IPS-18a (cell line): Measurements from ENCODE around the gene EPN2.

Source experiments
- H3K27ac ChIP-seq: one replicate; pipeline ENCODE4 v1.5.1; 2013; ENCODE audit warnings: low read length
- H3K27me3 ChIP-seq: one replicate; pipeline ENCODE4 v1.6.1; 2013; ENCODE audit warnings: mild to moderate bottlenecking, low read length; ENCODE audit not compliant: control insufficient read depth, insufficient read depth
- H3K36me3 ChIP-seq: one replicate; pipeline ENCODE4 v1.6.1; 2013; ENCODE audit warnings: low read depth, low read length; ENCODE audit not compliant: control insufficient read depth
- H3K4me1 ChIP-seq: one replicate; pipeline ENCODE4 v1.6.1; 2013; ENCODE audit warnings: low read depth, low read length; ENCODE audit not compliant: control insufficient read depth
- H3K4me3 ChIP-seq: one replicate; pipeline ENCODE4 v1.5.1; 2013; ENCODE audit warnings: low read length
- H3K9ac ChIP-seq: one replicate; pipeline ENCODE4 v1.6.1; 2013; ENCODE audit warnings: mild to moderate bottlenecking, low read length, moderate library complexity
- H3K9me3 ChIP-seq: one replicate; pipeline ENCODE4 v1.6.1; 2013; ENCODE audit warnings: low read depth, low read length; ENCODE audit not compliant: control insufficient read depth

Gene EPN2

DNA sequence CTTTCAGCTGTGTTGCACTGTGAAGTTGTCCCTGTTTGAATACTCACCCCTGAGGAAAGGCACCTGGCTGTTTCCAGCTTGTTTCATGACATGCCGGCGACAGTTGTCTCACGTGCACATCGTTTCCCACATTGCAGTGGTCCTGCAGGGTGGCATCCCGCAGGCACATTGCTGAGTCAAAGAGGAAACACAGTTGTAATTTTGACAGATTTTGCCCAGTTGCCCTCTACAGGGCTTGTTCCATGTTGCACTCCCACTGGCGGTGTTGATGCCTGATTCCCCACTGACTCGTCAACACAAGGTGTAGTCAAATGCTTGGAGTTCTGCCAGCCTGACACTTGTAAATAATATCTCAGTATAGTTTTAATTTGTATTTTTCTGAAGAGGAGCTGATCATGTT, 23.8 kb downstream of the EPN2 start:
- Histone ChIP-seq H3K27ac (no peak overlapping the region), H3K9ac (no peak overlapping the region), H3K27me3 (no peaks in the 10 kb centered on the region), H3K4me3 (no peak overlapping the region), H3K36me3 (no peaks in the 10 kb centered on the region), H3K9me3 (no peaks in the 10 kb centered on the region), H3K4me1 (no peaks in the 10 kb centered on the region)

DNA sequence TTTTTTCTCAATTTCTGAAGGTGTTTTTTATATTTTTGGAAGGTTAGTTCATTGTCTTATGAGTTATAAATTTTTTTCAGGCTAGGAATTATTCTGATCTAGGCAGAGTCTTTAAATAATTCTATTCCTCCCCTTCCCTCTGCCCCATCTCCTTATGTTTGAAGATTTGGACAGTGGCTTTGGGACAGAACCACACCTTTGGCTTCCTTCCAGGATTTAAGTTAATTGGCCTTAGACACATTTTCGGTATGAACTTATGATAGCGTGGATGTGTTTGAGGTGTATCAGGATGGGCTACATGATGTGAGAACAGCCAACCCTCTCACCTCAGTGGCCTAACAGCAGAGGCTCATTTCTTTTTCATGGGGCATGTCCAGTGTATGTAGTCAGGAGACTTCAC, 24.3 kb downstream of the EPN2 start:
- no peaks in the 10 kb centered on the region for H3K36me3 ChIP-seq
- no peak overlapping the region for H3K27ac ChIP-seq
- no peak overlapping the region for H3K9ac ChIP-seq

GRCh38 chr17:19262650-19263631, 25.8 kb downstream of the EPN2 start:
- no peak overlapping the region for H3K4me3 ChIP-seq
- no peak overlapping the region for H3K27ac ChIP-seq
- H3K9ac ChIP-seq = no peak overlapping the region
- no peaks in the 10 kb centered on the region for H3K4me1 ChIP-seq
- no peaks in the 10 kb centered on the region for H3K27me3 ChIP-seq
- no peaks in the 10 kb centered on the region for H3K9me3 ChIP-seq
- H3K36me3 ChIP-seq = no peaks in the 10 kb centered on the region

More for the DNA sequence above, 24.3 kb downstream of the EPN2 start:
- H3K4me3 ChIP-seq = no peak overlapping the region
- H3K9me3 ChIP-seq = no peaks in the 10 kb centered on the region
- H3K4me1 ChIP-seq = no peaks in the 10 kb centered on the region
- H3K27me3 ChIP-seq = no peaks in the 10 kb centered on the region

DNA sequence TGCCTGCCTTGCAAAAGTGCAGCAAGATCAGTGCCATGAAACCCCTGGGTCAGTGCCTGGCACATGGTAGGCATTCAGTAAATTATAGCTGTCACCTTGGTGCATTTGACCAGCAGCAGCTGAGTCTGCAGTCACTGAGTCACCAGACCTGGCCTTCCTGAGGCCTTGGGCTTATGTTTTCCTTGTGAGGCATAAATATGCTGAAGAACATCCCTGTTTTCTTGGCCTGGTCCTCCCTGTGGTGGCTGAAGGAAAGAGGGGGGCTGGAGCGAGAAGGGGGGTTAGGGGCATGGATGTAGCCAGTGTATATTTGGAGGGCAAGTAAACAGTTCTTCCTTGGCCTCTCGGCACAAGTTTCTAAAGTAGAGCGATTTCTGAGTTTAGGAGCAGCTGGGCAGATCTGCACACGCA, 26.5 kb downstream of the EPN2 start:
- Histone ChIP-seq H3K36me3 (no peaks in the 10 kb centered on the region), H3K9ac (no peak overlapping the region), H3K4me3 (no peak overlapping the region), H3K27me3 (no peaks in the 10 kb centered on the region), H3K9me3 (no peaks in the 10 kb centered on the region), H3K4me1 (no peaks in the 10 kb centered on the region), H3K27ac (no peak overlapping the region)

GRCh38 chr17:19264268-19264667, 27.1 kb downstream of the EPN2 start:
- no peaks in the 10 kb centered on the region for H3K4me1 ChIP-seq
- no peak overlapping the region for H3K4me3 ChIP-seq
- no peaks in the 10 kb centered on the region for H3K9me3 ChIP-seq
- no peak overlapping the region for H3K9ac ChIP-seq
- no peak overlapping the region for H3K27ac ChIP-seq
- H3K36me3 ChIP-seq = no peaks in the 10 kb centered on the region
- no peaks in the 10 kb centered on the region for H3K27me3 ChIP-seq

DNA sequence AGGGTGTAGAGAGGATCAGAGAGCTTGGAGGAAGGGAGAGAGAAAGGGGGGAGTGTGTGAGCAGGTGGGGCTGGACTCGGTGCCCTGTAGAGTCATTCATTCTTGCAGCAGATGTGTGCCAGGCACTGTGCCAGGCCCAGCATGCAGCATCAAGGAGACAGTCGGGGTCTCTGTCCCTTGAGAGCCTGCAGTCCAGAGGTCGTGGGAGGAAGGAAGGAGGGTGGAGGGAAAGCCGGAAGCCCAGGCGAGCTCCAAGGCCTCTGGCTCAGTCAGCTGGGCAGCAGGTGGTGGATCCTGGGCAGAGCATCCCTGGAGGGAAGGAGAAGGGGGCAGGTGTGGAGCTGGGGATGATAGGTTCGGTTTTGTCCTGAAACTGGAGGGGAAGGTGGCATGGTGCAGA, 27.5 kb downstream of the EPN2 start:
- Histone ChIP-seq H3K27ac (no peak overlapping the region), H3K9ac (no peak overlapping the region), H3K9me3 (no peaks in the 10 kb centered on the region), H3K4me3 (no peak overlapping the region), H3K4me1 (no peaks in the 10 kb centered on the region), H3K27me3 (no peaks in the 10 kb centered on the region), H3K36me3 (no peaks in the 10 kb centered on the region)

- H3K36me3 ChIP-seq = no peaks in the 10 kb centered on the region
Observed at GRCh38 chr17:19265755-19266154, 28.6 kb downstream of the EPN2 start.

DNA sequence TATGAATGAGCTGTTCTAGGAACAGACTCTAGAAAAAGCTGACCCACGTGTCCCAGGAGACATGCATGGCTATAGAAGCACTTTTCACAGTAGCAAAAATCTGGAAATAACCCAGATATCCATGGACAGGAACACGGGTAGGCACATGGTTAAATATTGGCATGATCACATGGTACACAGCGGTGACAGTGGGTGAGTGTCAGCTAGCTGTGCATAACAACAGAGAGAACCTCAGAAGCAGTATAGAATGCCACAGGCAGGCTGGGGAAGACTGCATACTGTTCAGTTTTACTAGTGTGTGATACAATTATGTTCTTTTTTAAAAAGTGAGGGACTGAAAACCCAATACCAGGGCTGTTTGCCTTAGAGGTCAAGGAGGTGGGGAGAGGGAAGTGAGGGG, 31.4 kb downstream of the EPN2 start:
- Histone ChIP-seq H3K36me3 (no peaks in the 10 kb centered on the region), H3K9ac (no peak overlapping the region), H3K4me3 (no peak overlapping the region), H3K9me3 (no peaks in the 10 kb centered on the region), H3K27me3 (no peaks in the 10 kb centered on the region), H3K4me1 (peaks cover 3% of the 10 kb centered on the region), H3K27ac (no peak overlapping the region)

More at GRCh38 chr17:19265755-19266154, 28.6 kb downstream of the EPN2 start:
- Histone ChIP-seq H3K27me3 (no peaks in the 10 kb centered on the region), H3K27ac (no peak overlapping the region), H3K4me3 (no peak overlapping the region), H3K9me3 (no peaks in the 10 kb centered on the region), H3K9ac (no peak overlapping the region), H3K4me1 (no peaks in the 10 kb centered on the region)

GRCh38 chr17:19269106-19269505, 31.9 kb downstream of the EPN2 start:
- no peaks in the 10 kb centered on the region for H3K27me3 ChIP-seq
- peaks cover 3% of the 10 kb centered on the region for H3K36me3 ChIP-seq
- H3K4me3 ChIP-seq = no peak overlapping the region
- H3K27ac ChIP-seq = no peak overlapping the region
- no peak overlapping the region for H3K9ac ChIP-seq
- H3K9me3 ChIP-seq = no peaks in the 10 kb centered on the region
- H3K4me1 ChIP-seq = peaks cover 3% of the 10 kb centered on the region

GRCh38 chr17:19269641-19270040, 32.5 kb downstream of the EPN2 start:
- Histone ChIP-seq H3K27ac (no peak overlapping the region), H3K27me3 (no peaks in the 10 kb centered on the region), H3K4me3 (no peak overlapping the region), H3K9ac (no peak overlapping the region), H3K9me3 (no peaks in the 10 kb centered on the region), H3K36me3 (peaks cover 3% of the 10 kb centered on the region), H3K4me1 (peaks cover 3% of the 10 kb centered on the region)

- H3K9me3 ChIP-seq = no peaks in the 10 kb centered on the region
- no peaks in the 10 kb centered on the region for H3K27me3 ChIP-seq
- peaks cover 3% of the 10 kb centered on the region for H3K4me1 ChIP-seq
- H3K4me3 ChIP-seq = no peak overlapping the region
- H3K36me3 ChIP-seq = peaks cover 3% of the 10 kb centered on the region
- H3K27ac ChIP-seq = no peak overlapping the region
- H3K9ac ChIP-seq = no peak overlapping the region
Observed at GRCh38 chr17:19270347-19270703, 33.2 kb downstream of the EPN2 start.
